ENCODE data around the gene LYRM2.
A peak's percentile ranks its signal among the peaks of the same experiment; 100 is the strongest.

Gene LYRM2

DNA sequence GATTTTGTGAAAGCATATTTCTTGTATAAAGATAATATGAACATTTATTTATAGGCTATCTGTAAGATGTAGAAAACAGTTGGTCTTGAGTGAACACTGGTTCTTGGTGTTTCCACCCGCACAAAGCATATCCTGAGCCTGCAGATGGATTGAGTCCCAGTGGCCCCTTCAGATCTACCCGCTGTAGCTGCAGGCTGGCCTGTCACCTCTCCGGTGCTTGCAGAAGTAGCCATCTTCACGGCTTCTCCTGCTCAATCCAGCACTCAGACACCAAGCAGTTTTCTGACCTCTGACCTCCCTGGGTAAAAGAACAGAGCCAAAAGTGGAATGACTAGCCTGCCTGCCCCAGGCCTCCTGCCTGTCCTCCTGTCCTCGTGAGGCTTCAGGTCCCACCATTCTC, 22.7 kb downstream of the LYRM2 start:
- CTCF ChIA-PET = interaction anchor here (0.6 kb wide), 1 partner anchor 22 kb away, joined by 3 read pairs; no protein-coding TSS in a partner anchor
- POLR2A ChIA-PET = no interaction called here
- DNase-seq (ENCODE audit: low read depth, low spot score) = no peak
- H3K4me3 ChIP-seq (ENCODE audit: low read depth, low read length) = no peak overlapping the region
- TF ChIP-seq, protein P1, sequence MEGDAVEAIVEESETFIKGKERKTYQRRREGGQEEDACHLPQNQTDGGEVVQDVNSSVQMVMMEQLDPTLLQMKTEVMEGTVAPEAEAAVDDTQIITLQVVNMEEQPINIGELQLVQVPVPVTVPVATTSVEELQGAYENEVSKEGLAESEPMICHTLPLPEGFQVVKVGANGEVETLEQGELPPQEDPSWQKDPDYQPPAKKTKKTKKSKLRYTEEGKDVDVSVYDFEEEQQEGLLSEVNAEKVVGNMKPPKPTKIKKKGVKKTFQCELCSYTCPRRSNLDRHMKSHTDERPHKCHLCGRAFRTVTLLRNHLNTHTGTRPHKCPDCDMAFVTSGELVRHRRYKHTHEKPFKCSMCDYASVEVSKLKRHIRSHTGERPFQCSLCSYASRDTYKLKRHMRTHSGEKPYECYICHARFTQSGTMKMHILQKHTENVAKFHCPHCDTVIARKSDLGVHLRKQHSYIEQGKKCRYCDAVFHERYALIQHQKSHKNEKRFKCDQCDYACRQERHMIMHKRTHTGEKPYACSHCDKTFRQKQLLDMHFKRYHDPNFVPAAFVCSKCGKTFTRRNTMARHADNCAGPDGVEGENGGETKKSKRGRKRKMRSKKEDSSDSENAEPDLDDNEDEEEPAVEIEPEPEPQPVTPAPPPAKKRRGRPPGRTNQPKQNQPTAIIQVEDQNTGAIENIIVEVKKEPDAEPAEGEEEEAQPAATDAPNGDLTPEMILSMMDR (IDR thresholded peaks at IDR 0.05; ENCODE audit: insufficient read depth, low read length, missing control alignments) = no peak

DNA sequence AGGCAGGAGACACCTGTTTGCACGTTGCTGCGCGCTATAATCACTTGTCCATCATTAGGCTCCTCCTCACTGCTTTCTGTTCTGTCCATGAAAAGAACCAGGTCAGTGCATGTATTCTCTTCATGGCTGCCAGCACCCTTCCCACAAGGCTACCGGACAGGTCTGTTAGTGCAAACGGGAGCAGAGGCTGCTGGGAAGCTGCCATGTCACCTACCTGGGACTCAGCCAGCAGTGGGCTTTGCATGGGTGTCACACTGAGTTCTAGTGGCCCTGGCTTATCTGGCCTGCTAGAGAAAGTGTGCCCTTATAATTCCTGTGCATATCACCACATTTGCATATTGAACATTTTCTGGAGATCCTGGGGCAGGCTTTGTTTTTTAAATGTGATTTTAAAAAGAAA, 24.8 kb downstream of the LYRM2 start:
- ChIA-PET POLR2A (no interaction called here), CTCF (interaction anchor here (1.2 to 1.9 kb wide), 2 partner anchors 182 to 242 kb away, joined by 3 to 9 read pairs; no protein-coding TSS in a partner anchor)

DNA sequence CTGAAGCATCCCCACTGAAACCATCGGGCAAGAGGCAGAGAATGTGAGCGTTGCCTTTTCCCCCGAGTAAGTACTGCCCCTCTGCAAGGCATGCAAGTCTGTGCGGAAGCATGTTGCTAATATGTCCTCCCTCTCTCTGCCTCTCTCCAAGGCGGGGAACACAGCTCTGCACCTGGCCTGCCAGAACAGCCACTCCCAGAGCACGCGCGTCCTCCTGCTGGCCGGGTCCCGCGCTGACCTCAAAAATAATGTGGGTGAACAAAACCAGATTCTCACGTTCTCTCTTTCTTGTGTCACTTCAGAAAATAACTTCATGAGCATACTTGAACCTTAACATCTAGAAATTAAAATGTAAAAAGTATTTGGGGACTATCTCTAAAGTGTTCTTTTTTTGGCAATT, 26.4 kb downstream of the LYRM2 start:
- CTCF ChIA-PET = interaction anchor here (1.9 kb wide), 1 partner anchor 180 kb away, joined by 9 read pairs; no protein-coding TSS in a partner anchor
- POLR2A ChIA-PET = no interaction called here
- TF ChIP-seq, protein P1 (IDR thresholded peaks at IDR 0.05; ENCODE audit: insufficient read depth, low read length, missing control alignments) = no peak
- no peak for DNase-seq (ENCODE audit: low read depth, low spot score)
- no peak overlapping the region for H3K4me3 ChIP-seq (ENCODE audit: low read depth, low read length)

More for the DNA sequence above, 24.8 kb downstream of the LYRM2 start:
- DNase-seq (ENCODE audit: low read depth, low spot score) = no peak
- H3K4me3 ChIP-seq (ENCODE audit: low read depth, low read length) = no peak overlapping the region
- TF ChIP-seq, protein P1 (IDR thresholded peaks at IDR 0.05; ENCODE audit: insufficient read depth, low read length, missing control alignments) = no peak

DNA sequence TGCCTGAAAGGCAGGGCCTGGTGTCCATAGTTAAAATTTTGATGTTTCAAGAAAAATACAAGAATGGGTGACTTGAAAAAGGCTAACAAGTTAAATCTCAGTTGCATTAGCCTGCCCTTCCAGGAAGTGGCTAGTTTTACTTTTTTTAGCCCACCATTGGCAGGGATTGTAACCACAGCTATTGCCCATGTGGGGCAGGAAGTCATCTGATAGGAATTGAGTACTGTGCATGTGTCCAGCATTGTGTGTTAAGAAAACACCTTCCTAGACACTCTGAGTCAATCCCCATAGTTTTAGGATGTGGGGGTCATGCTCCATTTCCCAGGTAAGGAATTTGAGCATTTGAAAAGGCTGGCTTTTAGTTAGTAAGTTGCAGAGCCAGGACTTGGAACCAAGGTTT, 26.9 kb downstream of the LYRM2 start:
- DNase-seq (ENCODE audit: low read depth, low spot score) = no peak
- ChIA-PET CTCF (interaction anchor here (1.5 to 3.4 kb wide), 2 partner anchors 180 to 243 kb away, joined by 3 to 19 read pairs; partner anchors contain the start of gene ANKRD6), POLR2A (no interaction called here)
- TF ChIP-seq, protein P1 (IDR thresholded peaks at IDR 0.05; ENCODE audit: insufficient read depth, low read length, missing control alignments) = no peak
- H3K4me3 ChIP-seq (ENCODE audit: low read depth, low read length) = no peak overlapping the region

DNA sequence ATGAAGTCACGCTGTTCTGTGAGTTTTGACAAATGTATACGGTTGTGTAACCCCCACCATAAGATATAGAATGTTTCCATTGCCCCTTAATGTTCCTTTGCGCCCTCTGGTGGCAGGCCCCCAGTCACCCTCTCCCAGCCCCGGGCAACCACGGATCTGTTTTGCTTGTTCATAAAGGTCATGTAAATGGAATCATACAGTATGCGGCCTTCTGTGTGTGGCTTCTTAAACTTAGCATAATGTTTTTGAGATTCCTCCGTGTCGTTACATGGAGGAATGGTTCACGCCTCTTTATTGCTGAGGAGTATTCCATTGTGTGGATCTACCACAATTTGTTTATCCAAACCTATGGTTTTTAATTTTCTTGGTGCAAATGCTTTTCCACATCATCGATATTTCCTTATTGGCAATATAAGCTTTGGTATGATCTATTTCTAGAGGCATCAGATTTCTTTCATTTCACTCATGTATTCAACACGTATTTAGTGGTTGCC, 28.4 kb downstream of the LYRM2 start:
- DNase-seq (ENCODE audit: low read depth, low spot score) = no peak
- no peak overlapping the region for H3K4me3 ChIP-seq (ENCODE audit: low read depth, low read length)
- ChIA-PET POLR2A (no interaction called here), CTCF (interaction anchor here (0.9 to 3.4 kb wide), 12 partner anchors 9 to 628 kb away, joined by 3 to 19 read pairs (median 4); partner anchors contain the start of gene ANKRD6)
- TF ChIP-seq, protein P1 (IDR thresholded peaks at IDR 0.05; ENCODE audit: insufficient read depth, low read length, missing control alignments) = peak; percentile 72

DNA sequence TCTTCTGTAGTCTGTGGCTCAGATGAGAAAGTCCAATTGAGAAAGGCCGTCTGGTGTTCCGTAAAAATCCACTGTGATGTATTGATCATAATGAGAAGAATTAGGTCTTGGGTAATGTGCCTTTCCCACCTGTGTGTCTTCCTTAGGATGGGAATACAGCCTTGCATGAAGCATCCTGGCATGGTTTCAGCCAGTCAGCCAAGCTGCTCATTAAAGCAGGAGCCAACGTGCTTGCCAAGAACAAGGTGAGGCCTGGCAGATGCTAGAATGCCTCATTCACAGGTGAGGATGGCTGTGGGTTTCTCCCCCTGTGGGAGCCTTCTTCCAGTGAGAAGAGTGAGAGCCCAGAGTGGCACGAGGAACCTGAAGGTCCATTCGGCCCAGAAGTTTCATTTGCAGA, 32.7 kb downstream of the LYRM2 start:
- no peak overlapping the region for H3K4me3 ChIP-seq (ENCODE audit: low read depth, low read length)
- ChIA-PET CTCF (interaction anchor here (1.2 kb wide), 1 partner anchor 9 kb away, joined by 4 read pairs; no protein-coding TSS in a partner anchor), POLR2A (no interaction called here)
- DNase-seq (ENCODE audit: low read depth, low spot score) = no peak
- TF ChIP-seq, protein P1 (IDR thresholded peaks at IDR 0.05; ENCODE audit: insufficient read depth, low read length, missing control alignments) = no peak
